Tibial nerve (tissue), 4 donors: ENCODE data around the gene HYDIN.
"Not testable (repeated sequence)": the region's sequence is repeated elsewhere in the genome, so short reads cannot be mapped to it uniquely, and the experiment has no call there.

Experiments
- CTCF ChIP-seq, 5 experiments: fragments of 200-600 bp in 3 of 5; fragments of 450-650 bp in 2 of 5; sonication (generic) in 3 of 5; IDR thresholded peaks; one replicate each; pipeline ENCODE4 v1.5.1; 2016 to 2019; ENCODE audit warnings: antibody characterized with exemption in 5 of 5, mild to moderate bottlenecking in 3 of 5, moderate library complexity in 2 of 5
- EP300 ChIP-seq, 2 donors: sonication (generic); formaldehyde crosslinking; IDR thresholded peaks; one replicate each; pipeline ENCODE4 v1.6.1; 2017; ENCODE audit warnings: antibody characterized with exemption in 2 of 2, mild to moderate bottlenecking in 1 of 2
- POLR2A ChIP-seq, 2 donors: fragments of 450-650 bp; IDR thresholded peaks; one replicate each; pipeline ENCODE4 v1.6.1; 2017; ENCODE audit warnings: antibody characterized with exemption in 2 of 2, mild to moderate bottlenecking in 2 of 2, moderate library complexity in 2 of 2

- not testable (repeated sequence) for TF ChIP-seq POLR2A, CTCF, EP300 (IDR thresholded peaks at IDR 0.05)
These were observed 342.3 kb downstream of the HYDIN start for GRCh38 chr16:70888208-70888607.
